GM13976 (cell line): Measurements from ENCODE around the gene MAGI3.

Experiments used
- DNase-seq: peaks from one replicate; pipeline ENCODE4 v3.0.0; 2012; ENCODE audit warnings: low spot score
- in situ Hi-C: fragments of 300-500 bp; cut with MboI; formaldehyde crosslinking; loops from one replicate; pipeline ENCODE4 v1.12.0; 2022; ENCODE audit warnings: low sequenced_read_pairs, mixed read lengths, inconsistent platforms; ENCODE audit not compliant: unreplicated experiment
- TF ChIP-seq, protein P1 (sequence below): IDR thresholded peaks from 2 replicates; pipeline ENCODE4 v1.5.1; 2012; ENCODE audit warnings: borderline replicate concordance, mild to moderate bottlenecking; ENCODE audit not compliant: insufficient read depth; ENCODE audit errors: extremely low read depth, missing control alignments, control extremely low read depth

Gene MAGI3

DNA sequence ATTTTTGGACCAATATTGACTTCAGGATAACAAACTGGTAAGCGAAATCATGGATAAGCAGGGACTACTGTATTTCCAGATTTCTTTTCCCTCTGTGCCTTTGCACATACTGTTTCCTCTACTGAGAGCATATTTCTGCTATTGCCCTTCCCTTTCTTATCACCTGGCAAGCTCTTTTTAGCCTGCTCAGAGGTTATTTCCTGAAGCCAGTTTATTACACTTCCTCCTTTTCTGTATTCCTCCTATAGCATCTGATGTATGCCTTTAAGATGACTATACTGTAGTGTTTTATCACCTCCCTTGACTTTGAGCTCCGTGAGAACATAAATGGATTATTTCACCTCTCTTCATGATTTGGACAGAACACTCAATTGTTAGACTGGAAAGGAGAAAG is 49.0 kb downstream of the MAGI3 start:
- TF ChIP-seq, protein P1, sequence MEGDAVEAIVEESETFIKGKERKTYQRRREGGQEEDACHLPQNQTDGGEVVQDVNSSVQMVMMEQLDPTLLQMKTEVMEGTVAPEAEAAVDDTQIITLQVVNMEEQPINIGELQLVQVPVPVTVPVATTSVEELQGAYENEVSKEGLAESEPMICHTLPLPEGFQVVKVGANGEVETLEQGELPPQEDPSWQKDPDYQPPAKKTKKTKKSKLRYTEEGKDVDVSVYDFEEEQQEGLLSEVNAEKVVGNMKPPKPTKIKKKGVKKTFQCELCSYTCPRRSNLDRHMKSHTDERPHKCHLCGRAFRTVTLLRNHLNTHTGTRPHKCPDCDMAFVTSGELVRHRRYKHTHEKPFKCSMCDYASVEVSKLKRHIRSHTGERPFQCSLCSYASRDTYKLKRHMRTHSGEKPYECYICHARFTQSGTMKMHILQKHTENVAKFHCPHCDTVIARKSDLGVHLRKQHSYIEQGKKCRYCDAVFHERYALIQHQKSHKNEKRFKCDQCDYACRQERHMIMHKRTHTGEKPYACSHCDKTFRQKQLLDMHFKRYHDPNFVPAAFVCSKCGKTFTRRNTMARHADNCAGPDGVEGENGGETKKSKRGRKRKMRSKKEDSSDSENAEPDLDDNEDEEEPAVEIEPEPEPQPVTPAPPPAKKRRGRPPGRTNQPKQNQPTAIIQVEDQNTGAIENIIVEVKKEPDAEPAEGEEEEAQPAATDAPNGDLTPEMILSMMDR, result no peak
- DNase-seq, result no peak
- in situ Hi-C loops, result no loop called here

DNA sequence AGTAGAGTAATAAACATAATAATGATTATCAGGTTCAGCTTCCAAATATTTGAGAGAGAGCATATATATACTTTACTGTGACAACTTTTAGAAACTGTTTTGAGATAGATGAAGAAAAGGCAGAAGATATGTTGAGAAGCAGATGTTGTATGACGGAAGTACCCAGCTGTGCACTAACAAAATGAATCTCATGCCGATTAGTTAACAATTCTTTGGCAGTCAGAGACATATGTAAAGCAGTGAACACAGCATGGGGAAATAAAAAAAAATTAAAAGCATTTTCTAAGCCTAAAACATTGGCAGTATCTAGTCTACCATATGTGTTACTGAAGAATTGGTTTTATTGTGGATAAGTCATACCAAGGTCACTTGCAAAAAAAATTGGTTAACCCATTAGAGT is 51.8 kb downstream of the MAGI3 start:
- DNase-seq, result no peak
- in situ Hi-C loops, result no loop called here
- TF ChIP-seq, protein P1, result no peak

DNA sequence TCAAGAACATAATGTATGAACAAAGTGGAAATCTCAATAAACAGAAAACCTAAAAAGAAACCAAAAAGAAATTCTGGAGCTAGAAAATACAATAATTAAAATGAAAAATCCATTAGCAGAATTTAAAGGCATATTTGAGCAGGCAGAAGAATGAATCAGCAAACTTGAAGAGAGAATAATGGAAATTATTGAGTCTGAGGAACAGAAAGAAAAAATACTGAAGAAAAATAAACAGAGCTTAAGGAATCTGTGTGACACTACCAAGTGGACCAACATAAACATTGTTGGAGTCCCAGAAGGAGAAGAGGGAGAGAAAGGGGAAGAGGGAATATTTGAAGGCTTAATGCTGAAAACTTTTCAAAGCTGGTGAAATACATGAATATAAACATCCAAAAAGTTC is 54.5 kb downstream of the MAGI3 start:
- in situ Hi-C loops, result no loop called here
- no peak for DNase-seq
- TF ChIP-seq, protein P1, result no peak

DNA sequence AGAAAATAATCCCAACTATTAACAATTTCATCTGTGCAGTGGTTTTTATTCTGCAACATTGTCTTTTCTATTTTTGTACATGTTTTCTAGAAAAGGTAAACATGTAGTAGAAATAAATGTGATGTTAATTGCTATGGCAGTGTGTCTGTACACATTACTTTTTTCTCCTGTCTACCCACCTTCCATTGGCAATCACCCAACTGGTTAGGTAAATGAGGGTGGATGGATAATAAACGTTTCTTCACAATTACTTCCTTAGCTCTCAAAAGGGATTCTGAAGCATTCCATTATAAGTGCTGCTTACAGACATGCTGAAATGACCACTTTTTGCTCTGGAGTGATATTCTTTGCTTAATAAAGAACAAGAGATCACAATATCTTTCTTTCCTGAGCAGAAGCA is 61.4 kb downstream of the MAGI3 start:
- TF ChIP-seq, protein P1, result no peak
- in situ Hi-C loops, result loop anchor here (10.0 kb wide), 1 partner anchor 307 kb away; no protein-coding TSS in a partner anchor

DNA sequence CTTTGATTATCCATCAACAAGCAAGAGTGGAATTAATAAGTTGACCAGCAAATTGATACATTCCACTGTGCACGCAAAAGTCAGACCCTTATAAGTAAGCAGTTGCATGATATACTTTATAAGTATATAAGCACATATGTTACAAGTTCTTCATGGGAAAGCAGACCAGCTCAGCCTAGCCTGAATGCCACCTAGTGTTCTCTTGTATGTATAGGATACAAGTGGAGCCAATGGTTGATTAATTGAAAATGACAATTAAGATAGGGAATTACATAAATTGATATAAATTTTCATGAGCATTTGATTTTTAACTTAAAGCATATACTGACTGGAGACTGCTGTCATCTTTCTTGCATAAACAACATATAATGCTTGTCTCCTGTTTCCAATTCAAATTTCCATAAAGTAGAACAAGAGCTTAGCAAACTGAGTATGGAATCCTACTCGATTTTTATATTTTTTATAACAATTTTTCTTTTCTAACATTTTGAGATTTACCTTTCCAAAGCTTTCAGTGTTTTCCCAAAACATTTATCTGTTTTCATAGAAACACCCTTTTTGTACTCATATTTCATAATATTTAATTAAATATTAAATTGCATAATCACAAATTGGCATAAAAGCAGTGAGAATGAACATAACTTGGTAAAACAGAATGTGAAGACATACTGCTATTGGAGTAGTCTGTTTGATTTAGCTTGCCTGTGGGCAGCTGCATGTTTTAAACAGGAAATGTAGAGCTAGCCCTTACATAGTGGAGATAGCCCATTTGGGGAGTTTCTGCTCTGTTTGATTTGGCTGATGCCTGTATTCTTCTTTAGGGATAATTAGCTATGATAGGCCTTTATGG is 62.8 kb downstream of the MAGI3 start:
- in situ Hi-C loops, result loop anchor here (10.0 kb wide), 1 partner anchor 308 kb away; no protein-coding TSS in a partner anchor
- TF ChIP-seq, protein P1, result peak; percentile 15
- peak; percentile 24 for DNase-seq

More for the DNA sequence above, 61.4 kb downstream of the MAGI3 start:
- no peak for DNase-seq

DNA sequence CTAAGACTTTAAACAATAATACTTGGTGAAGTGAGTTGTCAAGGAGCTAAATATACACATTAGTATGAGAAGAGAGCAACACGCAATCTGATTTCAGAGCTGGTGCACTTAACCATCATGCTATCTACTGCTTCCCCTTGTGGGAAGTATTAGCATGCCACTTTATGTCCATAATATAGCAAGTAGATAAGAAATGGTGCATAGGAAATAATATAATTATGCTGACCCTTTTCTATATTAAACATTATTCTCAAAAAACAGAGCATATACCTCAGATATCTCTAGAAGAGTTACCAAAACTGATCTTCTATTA is 63.4 kb downstream of the MAGI3 start:
- in situ Hi-C loops, result loop anchor here (10.0 kb wide), 1 partner anchor 309 kb away; no protein-coding TSS in a partner anchor
- DNase-seq, result no peak
- TF ChIP-seq, protein P1, result no peak
